HG03575 (cell line): ENCODE results near the gene NHERF2.

Experiments used
- ATAC-seq: cut with Tn5 transposase; IDR thresholded peaks from one replicate; pipeline ENCODE4 v1.9.1; 2021; ENCODE audit not compliant: unreplicated experiment, insufficient number of reproducible peaks, low FRiP score; ENCODE audit errors: extremely low read depth

Gene NHERF2

DNA sequence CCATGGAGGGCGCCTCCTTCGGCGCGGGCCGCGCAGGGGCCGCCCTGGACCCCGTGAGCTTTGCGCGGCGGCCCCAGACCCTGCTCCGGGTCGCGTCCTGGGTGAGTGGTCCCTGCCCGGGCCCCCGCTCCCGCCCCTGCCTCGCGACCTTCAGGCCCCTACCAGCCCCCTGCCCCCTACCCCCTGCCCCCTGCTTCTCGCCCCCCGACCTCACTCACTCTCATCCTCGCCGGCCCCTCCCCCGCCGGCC, 36.7 kb upstream of the NHERF2 start:
- no peak for ATAC-seq

DNA sequence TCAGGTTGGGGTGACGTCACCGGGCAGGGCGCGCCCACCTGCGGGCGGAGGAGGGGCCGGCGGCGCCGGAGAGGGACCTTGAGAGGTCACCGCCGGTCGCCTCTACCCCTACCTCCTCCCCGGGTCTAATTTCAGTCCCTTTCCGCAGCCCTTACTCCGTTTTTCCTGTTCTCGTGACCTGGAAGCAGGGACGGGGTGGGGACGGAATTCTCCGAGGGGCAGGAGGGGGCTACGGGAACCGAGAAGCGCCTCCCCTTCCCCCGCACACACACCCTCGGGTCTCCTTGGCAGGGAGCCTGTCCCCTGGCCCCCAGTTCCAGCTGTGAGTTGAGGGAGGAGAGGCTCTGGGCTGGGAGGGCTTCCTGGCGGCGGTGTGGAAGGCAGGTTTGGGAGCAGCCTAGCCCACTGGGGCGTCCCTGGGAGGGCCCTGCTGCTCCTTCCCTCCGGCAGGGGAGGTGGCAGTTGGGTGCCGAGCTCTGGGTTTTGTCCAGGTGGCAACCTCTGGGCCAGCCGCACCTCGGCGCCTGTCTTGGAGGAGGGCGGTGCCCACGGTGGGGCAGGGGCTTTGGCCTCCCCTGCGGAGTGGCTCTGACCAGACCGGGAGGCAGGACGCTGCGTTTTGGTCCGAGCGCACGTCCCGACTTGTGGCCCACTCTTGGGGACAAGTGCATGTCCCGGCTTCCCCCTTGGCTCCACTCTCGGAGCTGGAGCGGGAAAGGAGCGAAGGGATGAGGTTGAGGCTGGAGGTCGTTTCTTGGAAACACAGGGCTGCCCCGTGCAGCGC, 36.2 kb upstream of the NHERF2 start:
- ATAC-seq = no peak

GRCh38 chr16:1991135-1991551, 35.6 kb upstream of the NHERF2 start:
- no peak for ATAC-seq

GRCh38 chr16:1991588-1991947, 35.1 kb upstream of the NHERF2 start:
- no peak for ATAC-seq

DNA sequence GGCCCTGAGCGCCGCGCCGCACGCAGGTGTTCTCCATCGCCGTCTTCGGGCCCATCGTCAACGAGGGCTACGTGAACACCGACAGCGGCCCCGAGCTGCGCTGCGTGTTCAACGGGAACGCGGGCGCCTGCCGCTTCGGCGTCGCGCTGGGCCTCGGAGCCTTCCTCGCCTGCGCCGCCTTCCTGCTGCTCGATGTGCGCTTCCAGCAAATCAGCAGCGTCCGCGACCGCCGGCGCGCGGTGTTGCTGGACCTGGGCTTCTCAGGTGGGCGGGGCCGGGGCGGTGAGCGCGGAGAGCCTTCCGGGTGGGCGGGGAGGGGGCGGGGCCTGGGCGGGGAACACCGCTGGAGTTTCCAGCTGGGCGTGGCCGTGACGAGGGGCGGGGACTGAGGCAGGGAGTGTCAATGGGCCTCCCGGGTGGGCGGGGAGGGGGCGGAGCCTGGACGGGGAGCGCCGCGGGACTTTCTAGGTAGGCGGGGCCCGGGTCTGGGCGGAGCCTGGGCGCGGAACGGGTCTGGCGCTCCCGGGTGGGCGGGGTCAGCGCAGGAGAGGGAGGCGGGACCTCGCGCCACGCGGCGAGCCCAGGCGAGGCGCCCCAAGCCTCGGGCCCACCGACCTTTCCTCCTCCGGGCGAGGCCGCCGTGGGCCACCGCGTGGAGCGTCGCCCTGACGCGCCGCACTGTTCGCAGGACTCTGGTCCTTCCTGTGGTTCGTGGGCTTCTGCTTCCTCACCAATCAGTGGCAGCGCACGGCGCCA, 34.6 kb upstream of the NHERF2 start:
- no peak for ATAC-seq

- ATAC-seq = no peak
These were observed 33.9 kb upstream of the NHERF2 start for GRCh38 chr16:1992704-1993317.

DNA sequence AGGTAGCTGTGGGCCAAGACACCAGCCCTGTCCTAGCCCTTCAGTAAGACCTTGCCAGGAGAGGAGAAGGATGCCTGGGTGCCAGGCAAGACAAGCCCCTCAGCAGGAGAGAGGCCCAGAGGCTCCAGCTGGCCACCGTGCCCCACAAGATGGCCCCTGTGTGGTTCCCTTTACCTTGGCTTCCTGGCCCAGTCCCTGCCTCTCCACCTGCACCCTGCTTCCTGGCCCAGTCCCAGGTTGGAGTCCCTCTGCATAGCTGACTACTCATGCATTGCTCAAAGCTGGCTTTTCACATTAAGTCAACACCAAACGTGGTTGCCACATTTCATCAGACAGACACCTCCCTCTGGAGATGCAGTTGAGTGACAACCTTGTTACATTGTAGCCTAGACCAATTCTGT, 33.0 kb upstream of the NHERF2 start:
- ATAC-seq = no peak

- ATAC-seq = no peak
These were observed 29.0 kb upstream of the NHERF2 start for GRCh38 chr16:1997494-1998359.

DNA sequence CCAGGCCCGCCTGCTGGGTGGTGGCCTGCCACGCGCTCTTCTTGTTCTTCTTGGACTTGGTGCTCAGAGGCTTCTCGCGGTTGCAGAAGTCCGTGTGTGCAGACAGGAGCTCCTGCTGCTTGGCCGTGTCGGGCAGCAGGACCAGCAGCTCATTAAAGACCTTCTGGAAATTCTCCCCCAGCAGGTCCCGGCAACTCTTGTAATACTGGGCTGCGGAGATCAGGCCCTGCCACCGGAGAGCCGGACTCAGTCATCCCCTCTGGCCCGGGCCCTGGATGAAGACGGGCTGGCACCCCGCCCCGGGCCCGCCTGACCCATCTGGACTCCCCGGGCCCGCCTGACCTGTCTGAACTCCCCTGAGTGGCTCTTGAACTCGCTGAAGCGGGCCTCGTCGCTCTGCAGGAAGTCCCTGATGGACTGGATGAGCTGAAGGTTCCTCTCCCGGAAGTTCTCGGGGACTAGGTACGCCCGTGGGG, 28.3 kb upstream of the NHERF2 start:
- no peak for ATAC-seq

DNA sequence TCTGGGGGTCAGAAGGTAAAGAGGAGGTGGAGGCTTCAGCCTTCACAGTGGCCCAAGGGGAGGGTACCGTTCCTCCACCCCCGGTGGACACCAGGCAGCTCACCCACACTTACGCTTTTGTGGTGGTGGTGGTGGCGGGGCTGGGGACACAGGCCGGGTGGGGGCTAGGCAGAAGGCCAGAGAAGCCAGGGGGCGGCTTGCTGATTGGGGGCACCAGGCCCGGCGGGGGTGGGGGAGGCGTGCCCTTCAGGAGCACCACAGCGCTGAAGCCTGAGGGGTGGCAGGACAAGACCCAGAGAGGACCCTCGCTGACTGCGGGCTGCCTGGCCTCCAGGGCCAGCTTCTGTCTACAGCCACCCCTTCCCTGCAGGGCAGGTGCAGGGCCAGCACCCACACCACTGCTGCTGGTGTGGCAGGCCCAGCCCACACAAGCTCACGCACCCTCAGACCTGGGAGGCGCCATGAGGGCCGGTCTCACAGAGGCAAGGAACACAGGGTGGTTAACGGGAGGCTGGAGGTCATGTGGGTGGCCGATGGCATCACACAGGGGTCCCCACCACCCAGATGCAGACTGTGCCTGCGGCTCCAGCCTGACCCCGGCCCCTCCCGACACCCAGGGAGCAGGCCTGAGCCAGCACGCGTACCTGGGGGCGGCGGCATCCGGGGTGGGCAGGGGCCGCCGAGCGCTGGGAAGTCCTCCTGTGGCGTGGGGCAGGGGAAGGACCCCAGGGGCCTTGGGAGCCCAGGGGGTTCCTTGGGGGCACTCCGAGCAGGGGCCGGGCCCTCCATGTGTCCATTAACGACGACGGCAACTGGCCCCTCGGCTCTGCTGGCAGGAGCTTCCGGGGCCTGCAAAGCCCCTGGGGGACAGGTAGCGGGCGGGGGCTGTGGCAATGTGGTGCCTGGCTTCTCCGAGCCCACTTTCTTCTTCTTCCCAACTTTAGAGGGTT, 27.6 kb upstream of the NHERF2 start:
- no peak for ATAC-seq

- no peak for ATAC-seq
These were observed 26.7 kb upstream of the NHERF2 start for GRCh38 chr16:1999866-2000514.

GRCh38 chr16:2001035-2001434, 25.7 kb upstream of the NHERF2 start:
- ATAC-seq = no peak

DNA sequence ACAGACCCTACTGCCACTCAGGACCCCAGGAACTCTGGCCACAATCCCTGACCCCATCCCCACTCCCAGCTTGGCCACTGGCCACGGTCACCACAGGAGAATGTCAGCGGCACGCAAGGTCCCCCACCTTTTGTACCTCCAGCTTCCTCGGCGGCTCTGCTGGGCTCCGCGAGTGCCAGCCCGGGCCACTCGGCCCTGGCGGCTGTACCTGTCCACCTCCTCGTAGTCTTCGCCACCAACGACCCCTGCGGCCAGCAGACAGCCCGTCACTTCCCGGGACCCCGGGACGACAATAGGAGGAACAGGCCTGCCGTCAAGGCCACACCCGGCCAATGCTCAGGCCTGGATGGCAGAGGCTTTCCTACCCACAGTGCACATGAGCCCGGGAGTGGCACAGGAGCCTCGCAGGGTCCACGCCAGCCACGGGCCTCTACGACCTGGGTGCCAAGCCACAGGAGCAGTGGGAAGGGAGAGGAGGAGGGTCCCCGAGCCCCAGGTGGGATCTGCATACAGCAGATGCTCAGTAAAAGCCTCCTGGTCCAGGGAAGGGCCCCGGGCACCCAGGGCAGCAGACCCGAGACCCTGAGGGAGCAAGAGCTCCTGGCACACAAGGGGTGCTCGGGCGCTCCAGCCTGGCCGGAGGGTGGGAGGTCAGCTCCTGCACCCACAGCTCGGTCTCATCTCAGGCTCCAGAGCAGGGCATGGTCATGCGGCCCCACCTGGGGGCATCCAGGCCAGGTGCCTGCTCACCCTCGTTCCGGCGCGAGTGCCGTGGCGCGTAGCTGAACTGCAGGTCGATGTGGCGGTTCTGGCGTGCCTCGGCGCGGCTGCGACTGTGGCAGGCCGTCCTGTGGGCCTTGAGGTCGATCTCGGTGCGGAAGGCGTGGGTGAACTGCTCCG, 25.0 kb upstream of the NHERF2 start:
- ATAC-seq = no peak

DNA sequence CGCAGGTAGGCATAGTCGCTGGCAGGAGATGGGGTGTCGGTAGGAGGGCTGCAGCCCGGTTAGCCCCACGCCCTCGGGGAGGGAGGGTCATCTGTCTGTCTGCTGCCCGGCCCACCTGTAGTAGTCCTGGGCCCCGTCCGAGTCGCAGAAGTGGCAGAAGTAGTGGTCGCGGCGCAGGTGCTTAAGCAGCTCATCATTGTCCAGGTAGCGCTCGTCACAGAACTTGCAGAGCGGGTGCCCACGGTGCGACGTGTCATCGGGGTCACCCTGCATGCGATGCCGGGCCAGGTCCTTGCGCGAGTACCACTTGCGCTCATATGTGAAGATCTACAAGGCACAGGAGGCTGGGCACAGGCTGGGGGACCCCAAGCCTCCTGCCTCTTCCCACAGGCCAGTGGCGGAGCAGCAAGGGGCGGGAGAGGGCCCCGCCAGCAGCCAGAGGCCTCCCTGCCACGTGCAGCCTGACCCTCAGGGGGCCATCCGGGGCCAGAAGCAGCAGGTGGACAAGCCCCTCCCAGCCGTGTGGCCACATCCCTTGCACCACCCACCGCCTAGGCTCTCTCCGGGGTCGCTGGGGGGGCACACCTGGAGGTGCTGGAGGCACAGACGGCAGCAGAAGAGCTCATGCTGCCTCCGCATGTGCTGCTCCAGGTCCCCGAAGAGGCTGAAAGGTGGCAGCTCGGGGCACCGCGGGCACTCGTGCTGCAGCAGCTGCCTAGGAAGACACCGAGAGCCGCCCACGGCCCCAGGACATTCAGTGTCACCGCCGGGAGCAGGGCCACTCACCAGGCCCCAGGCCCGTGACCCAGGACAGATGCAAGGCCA, 24.1 kb upstream of the NHERF2 start:
- no peak for ATAC-seq

DNA sequence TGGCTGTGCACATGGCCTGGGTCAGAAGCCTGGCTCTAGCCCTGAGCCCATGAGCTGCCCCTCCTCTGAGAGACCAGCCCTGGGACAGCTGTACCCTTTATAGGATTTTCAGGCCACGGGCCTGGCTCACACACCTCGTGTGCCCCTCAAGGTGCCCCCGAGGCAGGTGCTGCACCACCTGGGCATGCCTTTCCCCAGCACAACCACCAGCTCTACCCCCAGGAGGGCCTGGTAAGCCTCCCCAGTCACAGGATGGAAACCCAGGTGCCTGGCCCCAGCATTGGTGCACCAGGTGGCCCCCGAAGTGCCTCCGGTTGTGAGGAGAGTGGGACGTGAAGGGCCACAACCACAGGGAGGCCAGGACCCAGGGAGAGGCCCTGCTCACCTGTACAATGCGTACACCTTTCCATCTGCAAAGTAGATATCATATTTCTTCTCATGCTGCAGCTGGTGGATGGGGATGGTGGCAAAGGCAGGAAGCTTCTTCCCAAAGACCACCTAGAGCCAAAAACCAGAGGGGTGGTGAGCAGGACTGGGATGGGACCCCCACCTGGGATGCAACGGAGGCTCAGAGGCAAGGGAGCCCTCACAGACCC, 23.4 kb upstream of the NHERF2 start:
- ATAC-seq = no peak
